NB4 (cell line): Measurements from ENCODE around the gene APMAP.

Experiments
- DNase-seq: peaks from one replicate; pipeline ENCODE4 v3.0.0; 2010; ENCODE audit warnings: low read depth
- H3K4me3 ChIP-seq: one replicate; pipeline ENCODE4 v1.5.1; 2011; ENCODE audit warnings: mild to moderate bottlenecking, low read depth, low read length, moderate library complexity
- MAX ChIP-seq: IDR thresholded peaks from 2 replicates; pipeline ENCODE4 v1.6.1; 2011; ENCODE audit warnings: low read depth, low read length
- MYC ChIP-seq: IDR thresholded peaks from 2 replicates; pipeline ENCODE4 v1.6.1; 2011; ENCODE audit warnings: low read depth, low read length
- POLR2A ChIP-seq: IDR thresholded peaks from 2 replicates; pipeline ENCODE4 v1.6.1; 2011; ENCODE audit warnings: mild to moderate bottlenecking; ENCODE audit not compliant: insufficient read length; ENCODE audit errors: extremely low read depth
- TF ChIP-seq, protein P1 (sequence below): IDR thresholded peaks from one replicate; pipeline ENCODE4 v1.5.1; 2012; ENCODE audit warnings: low read depth, low read length

The APMAP gene

GRCh38 chr20:24999568-24999967, 7.0 kb upstream of the APMAP start:
- DNase-seq = no peak
- TF ChIP-seq POLR2A = no peak
- TF ChIP-seq, protein P1, sequence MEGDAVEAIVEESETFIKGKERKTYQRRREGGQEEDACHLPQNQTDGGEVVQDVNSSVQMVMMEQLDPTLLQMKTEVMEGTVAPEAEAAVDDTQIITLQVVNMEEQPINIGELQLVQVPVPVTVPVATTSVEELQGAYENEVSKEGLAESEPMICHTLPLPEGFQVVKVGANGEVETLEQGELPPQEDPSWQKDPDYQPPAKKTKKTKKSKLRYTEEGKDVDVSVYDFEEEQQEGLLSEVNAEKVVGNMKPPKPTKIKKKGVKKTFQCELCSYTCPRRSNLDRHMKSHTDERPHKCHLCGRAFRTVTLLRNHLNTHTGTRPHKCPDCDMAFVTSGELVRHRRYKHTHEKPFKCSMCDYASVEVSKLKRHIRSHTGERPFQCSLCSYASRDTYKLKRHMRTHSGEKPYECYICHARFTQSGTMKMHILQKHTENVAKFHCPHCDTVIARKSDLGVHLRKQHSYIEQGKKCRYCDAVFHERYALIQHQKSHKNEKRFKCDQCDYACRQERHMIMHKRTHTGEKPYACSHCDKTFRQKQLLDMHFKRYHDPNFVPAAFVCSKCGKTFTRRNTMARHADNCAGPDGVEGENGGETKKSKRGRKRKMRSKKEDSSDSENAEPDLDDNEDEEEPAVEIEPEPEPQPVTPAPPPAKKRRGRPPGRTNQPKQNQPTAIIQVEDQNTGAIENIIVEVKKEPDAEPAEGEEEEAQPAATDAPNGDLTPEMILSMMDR = no peak
- no peak for TF ChIP-seq MAX
- no peak for TF ChIP-seq MYC
- no peak overlapping the region for H3K4me3 ChIP-seq

DNA sequence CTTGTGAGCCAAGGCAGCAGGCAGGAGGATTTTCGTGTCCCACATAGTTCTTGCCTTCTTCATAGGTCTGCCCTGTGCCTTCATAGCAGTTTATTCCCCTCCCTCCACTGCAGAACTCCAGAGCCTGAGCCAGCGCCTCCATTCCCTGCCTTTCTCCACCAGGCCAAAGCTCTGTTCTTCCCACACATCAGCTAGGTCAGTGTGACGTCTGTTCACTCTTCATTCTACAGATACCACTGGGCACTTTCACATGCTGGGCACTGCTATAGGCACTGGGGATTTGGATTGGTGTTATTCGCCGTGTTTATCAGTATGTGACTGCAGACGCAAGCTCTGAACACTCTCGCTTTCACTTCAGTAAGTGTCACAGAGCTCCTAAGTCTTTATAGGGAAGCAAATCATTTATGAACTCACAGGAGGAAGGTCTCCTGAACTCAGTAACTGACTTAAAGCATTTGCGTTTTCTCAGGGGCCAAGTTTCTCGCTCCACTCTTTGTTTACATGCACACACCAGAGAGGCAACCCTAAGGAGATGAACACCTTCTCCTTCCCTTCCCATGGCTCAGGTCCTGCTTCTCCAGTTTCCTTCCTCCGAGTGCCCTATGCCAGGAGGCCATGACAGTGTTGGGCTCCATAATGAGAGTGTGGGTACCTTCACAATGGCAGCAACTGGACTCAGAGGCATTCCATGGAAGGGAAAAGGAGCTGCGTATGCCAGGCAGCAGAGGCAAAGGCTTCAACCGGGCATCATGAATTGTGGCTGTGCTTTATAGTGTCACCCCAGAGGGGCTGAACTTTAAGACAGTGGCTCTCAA, 6.3 kb upstream of the APMAP start:
- no peak overlapping the region for H3K4me3 ChIP-seq
- no peak for DNase-seq
- TF ChIP-seq POLR2A = no peak
- TF ChIP-seq, protein P1 = no peak

GRCh38 chr20:24998121-24998520, 5.6 kb upstream of the APMAP start:
- TF ChIP-seq MYC (no peak), POLR2A (no peak), MAX (no peak)
- TF ChIP-seq, protein P1 = no peak
- no peak overlapping the region for H3K4me3 ChIP-seq
- no peak for DNase-seq

DNA sequence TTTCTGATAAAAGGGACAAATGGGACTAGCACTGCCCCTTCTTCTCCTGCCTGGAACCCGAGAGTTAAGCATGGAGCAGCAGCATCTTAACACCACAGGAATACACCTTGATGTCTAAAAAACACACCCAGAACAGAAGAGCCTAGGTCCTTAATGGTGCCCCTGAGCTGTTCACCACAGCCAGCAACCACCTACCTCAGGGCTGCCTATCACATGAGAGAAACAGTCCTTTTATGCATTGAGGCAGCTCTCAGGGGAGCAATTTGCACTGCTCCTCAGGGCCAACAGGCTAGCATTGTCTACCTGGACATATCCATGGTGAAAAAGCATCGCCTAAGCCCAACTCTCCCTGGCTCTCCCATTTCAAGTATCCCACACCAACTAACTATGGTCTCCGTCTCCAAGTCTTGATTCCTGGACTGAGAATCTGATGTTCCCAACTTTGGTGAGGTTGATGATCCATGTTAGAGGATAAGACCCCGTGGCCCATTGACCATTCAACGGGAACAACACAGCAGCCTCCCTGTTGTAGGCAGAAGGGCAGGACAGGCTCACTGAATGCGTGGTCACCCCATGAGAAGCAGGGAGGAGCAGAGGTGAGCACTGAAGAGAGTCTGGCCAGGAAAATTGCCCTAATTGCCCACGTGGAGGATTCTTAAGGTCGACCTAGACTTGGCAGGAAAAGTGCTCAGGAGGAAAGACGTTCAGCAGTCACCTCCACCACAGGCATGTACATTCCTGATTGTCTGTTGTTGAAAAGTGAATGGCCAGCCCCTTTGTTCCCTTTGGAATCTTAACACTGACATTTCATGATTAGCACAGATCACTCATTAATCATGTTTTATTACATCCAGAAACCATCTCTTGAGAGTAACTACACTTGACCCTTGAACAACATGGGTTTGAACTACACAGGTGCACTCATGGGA, 4.2 kb upstream of the APMAP start:
- H3K4me3 ChIP-seq = no peak overlapping the region
- TF ChIP-seq, protein P1 = no peak
- TF ChIP-seq MAX = no peak
- TF ChIP-seq MYC = no peak
- no peak for TF ChIP-seq POLR2A
- no peak for DNase-seq

- no peak for TF ChIP-seq POLR2A
- TF ChIP-seq MAX = no peak
- TF ChIP-seq, protein P1 = no peak
- no peak for TF ChIP-seq MYC
- DNase-seq = no peak
- H3K4me3 ChIP-seq = no peak overlapping the region
Observed at GRCh38 chr20:24995741-24996448, 3.3 kb upstream of the APMAP start.
